ENCODE data around the gene GALK2. TPM values are rescaled to one million over a fixed set of nuclear protein-coding genes. Genes with fewer than 3 reads are reported as not detected.

Gene GALK2
- total RNA-seq (10 to 100 TPM; 26.3 to 27.9 TPM), polyA plus RNA-seq (10 to 100 TPM; 18.8 to 21.5 (median 19.3) TPM), total RNA-seq (23.4 to 36.1 (median 29.3) reads per million in 6 experiments)

DNA sequence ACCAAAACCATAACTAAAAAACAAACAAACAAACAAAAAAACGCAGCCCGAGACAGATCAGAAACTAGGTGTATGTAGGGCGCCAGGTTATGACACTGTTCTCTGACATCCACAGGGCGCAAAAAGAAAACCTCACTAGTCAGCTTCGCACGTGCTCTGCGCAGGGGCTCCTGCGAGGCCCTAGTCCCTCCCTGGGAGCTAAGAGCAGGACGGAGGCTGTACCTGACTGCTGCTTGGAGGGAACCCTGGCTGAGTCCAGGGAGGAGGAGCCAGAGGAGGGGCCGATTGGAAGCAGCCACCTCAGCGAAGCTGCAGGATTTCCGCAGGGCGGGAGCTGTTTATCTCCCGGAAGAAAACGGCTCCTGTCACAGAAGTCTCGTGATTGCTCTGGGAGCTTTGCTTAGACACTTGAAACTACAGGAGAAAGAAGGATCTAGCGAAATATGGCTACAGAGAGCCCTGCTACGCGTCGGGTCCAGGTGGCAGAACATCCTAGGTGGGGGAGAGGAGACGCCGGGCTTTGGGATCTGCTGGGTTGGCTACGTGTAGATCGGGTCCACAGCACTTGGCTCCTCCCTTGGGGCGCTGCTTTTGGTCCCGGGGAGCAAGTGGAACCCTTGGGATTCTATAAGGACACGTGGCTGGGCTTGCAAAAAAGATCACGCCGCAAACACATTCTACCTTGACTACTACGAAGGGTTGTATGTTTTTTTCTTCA, at the start of gene GALK2:
Gene GALK2 (plus strand): TSS at position 368 of the 718 bp plus-strand sequence. CDS start 76 bp downstream, at position 444.
- H3K27ac Mint-ChIP-seq: peak within 1 kb of the TSS; percentile 94 to 99 (median 96)
- no peaks in the 10 kb centered on the region for H3K9me3 Mint-ChIP-seq
- H3K4me3 Mint-ChIP-seq: peak within 1 kb of the TSS; percentile 94 to 100 (median 95)
- DNase-seq: peak; percentile 57 to 83 (median 74)
- no peaks in the 10 kb centered on the region for H3K36me3 Mint-ChIP-seq
- ATAC-seq: peak; percentile 95 to 97
- H3K27me3 Mint-ChIP-seq: no peaks in the 10 kb centered on the region
- H3K4me1 Mint-ChIP-seq: peaks cover 17 to 44% (median 38%) of the 10 kb centered on the region in 4 donors
- POLR2A ChIA-PET: interaction anchor here (0.9 to 1.6 kb wide), 4 partner anchors 10 to 451 kb away, joined by 3 to 34 read pairs (median 4); partner anchors contain the start of genes COPS2, DTWD1 and SECISBP2L

- H3K4me3 Mint-ChIP-seq: no peak overlapping the region
- peak overlapping the region in 2 of 10 donors; percentile 7 to 43 for H3K27ac Mint-ChIP-seq
- POLR2A ChIA-PET: no interaction called here
- no peaks in the 10 kb centered on the region for H3K27me3 Mint-ChIP-seq
- no peak for ATAC-seq
- H3K4me1 Mint-ChIP-seq: peaks cover 0 to 1% (median 0%) of the 10 kb centered on the region in 4 donors
- no peak for DNase-seq
- no peaks in the 10 kb centered on the region for H3K9me3 Mint-ChIP-seq
- peaks cover 2 to 22% (median 9%) of the 10 kb centered on the region in 3 donors for H3K36me3 Mint-ChIP-seq
Measured at GRCh38 chr15:49120832-49121231, 49.2 kb upstream of the GALK2 start.

- no peak for DNase-seq
- POLR2A ChIA-PET: no interaction called here
- Mint-ChIP-seq H3K36me3 (peaks cover 0 to 17% (median 3%) of the 10 kb centered on the region in 3 donors), H3K4me3 (no peak overlapping the region), H3K27me3 (no peaks in the 10 kb centered on the region), H3K4me1 (no peaks in the 10 kb centered on the region), H3K27ac (no peak overlapping the region), H3K9me3 (no peaks in the 10 kb centered on the region)
- ATAC-seq: no peak
Measured at GRCh38 chr15:49121901-49122300, 48.1 kb upstream of the GALK2 start.

DNA sequence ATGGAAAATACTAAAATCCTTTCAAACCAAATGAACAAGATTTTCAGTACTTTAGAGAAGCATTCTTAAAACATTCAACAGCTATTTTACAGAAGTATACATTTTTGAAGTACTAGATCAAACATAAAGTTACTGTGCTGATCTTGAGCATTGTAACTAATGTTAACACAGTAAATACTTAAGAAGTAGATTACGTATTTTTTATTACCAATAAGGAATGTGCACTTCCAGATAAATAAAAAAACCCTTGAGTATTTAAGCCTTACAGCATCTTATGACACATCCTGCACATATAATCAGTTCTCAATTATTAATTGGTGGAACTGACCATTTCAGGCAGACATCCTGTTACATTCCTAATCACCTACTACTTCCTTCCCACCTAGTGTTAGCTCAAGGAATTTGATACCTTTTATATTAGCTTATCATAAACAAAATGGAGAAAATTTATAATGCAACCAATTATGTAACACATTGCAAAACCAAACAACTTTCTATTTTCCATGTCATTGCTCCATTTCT, 47.4 kb upstream of the GALK2 start:
- H3K36me3 Mint-ChIP-seq: peaks cover 0 to 22% (median 4%) of the 10 kb centered on the region in 3 donors
- POLR2A ChIA-PET: no interaction called here

DNA sequence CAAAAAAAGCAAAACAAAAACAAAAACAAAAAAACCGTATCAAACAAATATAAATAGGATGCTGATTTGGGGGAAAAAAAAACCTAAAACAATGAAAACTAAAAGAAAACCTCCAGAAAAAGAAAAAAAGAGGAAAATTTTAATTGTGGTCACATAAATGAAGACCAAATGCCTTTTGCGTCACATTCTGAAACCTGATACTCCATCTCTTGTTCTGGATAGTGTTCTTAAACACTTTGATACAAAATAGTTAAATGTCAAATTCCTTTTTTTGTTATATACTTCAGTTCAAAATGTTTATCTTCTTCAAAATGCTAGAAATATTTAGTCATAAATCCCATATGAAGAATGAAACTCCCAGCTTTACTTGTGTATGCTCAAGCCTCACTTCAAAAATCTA, 45.7 kb upstream of the GALK2 start:
- no peaks in the 10 kb centered on the region for H3K9me3 Mint-ChIP-seq
- peak overlapping the region in 1 of 10 donors; percentile 34 for H3K27ac Mint-ChIP-seq
- ATAC-seq (no peak), DNase-seq (no peak)
- no peaks in the 10 kb centered on the region for H3K4me1 Mint-ChIP-seq
- peaks cover 0 to 30% (median 14%) of the 10 kb centered on the region in 3 donors for H3K36me3 Mint-ChIP-seq
- no peak overlapping the region for H3K4me3 Mint-ChIP-seq
- POLR2A ChIA-PET: no interaction called here
- H3K27me3 Mint-ChIP-seq: no peaks in the 10 kb centered on the region

More for the DNA sequence above, 47.4 kb upstream of the GALK2 start:
- Mint-ChIP-seq H3K27me3 (no peaks in the 10 kb centered on the region), H3K4me3 (no peak overlapping the region), H3K27ac (no peak overlapping the region), H3K9me3 (no peaks in the 10 kb centered on the region), H3K4me1 (no peaks in the 10 kb centered on the region)
- ATAC-seq (no peak), DNase-seq (no peak)

DNA sequence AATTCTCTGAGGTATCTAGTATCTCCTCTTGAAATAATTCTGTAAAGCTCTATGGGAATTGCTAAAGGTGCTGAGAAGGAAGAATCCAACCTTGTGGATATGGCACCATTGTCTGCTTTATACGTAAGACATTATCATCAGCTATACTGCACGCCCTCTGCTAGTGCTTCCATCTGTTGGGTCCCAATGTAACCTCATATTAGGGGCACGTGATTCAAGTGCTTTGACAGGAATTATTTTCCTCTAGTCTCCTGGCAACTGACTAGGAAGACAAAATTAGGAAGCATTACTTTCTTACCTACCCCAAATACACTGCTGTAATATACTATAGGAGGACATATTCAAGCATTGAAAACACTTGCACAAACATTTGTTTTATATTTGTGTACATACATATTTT, 38.6 kb upstream of the GALK2 start:
- H3K9me3 Mint-ChIP-seq: no peaks in the 10 kb centered on the region
- DNase-seq (no peak), ATAC-seq (no peak)
- H3K27me3 Mint-ChIP-seq: no peaks in the 10 kb centered on the region
- no peak overlapping the region for H3K4me3 Mint-ChIP-seq
- H3K36me3 Mint-ChIP-seq: peaks cover 0 to 80% (median 21%) of the 10 kb centered on the region in 3 donors
- POLR2A ChIA-PET: no interaction called here
- H3K4me1 Mint-ChIP-seq: peaks cover 0 to 11% (median 5%) of the 10 kb centered on the region in 4 donors
- H3K27ac Mint-ChIP-seq: peak overlapping the region in 1 of 10 donors; percentile 65

DNA sequence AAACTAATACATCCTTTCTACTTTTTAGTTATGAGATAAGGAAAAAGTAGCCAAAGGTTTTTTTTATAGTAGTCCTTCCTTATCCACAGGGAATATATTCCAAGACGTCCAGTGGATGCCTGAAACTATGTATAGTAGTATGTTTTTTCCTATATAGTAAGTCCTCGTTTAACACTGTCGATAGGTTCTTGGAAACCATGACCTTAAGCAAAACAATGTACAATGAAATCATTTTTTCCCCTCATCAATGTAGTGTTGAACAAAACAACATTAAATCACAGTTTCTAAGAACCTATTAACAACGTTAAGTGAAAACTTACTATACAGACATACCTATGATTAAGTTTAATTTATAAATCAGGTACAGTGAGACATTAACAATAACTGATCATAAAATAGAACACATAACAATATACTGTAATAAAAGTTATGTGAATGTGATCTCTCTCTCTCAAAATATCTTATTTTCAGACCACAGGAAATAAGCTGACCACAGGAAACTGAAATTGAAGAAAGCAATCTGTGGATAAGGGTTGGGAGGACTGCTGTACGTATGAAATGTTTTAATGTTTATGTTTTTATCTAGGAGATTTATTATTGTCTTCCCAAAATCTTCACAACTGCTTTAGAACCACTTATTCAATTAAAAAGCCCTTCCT, 35.2 kb upstream of the GALK2 start:
- Mint-ChIP-seq H3K9me3 (no peaks in the 10 kb centered on the region), H3K27ac (peak overlapping the region in 3 of 10 donors; percentile 4 to 33 (median 27)), H3K4me1 (peaks cover 0 to 13% (median 5%) of the 10 kb centered on the region in 4 donors), H3K36me3 (peaks cover 0 to 79% (median 11%) of the 10 kb centered on the region in 3 donors), H3K4me3 (no peak overlapping the region), H3K27me3 (no peaks in the 10 kb centered on the region)
- DNase-seq (no peak), ATAC-seq (no peak)
- POLR2A ChIA-PET: no interaction called here

GRCh38 chr15:49135342-49135857, 34.6 kb upstream of the GALK2 start:
- no peaks in the 10 kb centered on the region for H3K27me3 Mint-ChIP-seq
- H3K36me3 Mint-ChIP-seq: peaks cover 0 to 79% (median 9%) of the 10 kb centered on the region in 3 donors
- POLR2A ChIA-PET: no interaction called here
- H3K9me3 Mint-ChIP-seq: no peaks in the 10 kb centered on the region
- ATAC-seq (no peak), DNase-seq (no peak)
- H3K4me1 Mint-ChIP-seq: peaks cover 0 to 13% (median 5%) of the 10 kb centered on the region in 4 donors
- peak overlapping the region in 3 of 10 donors; percentile 4 to 33 (median 27) for H3K27ac Mint-ChIP-seq
- H3K4me3 Mint-ChIP-seq: no peak overlapping the region

- H3K9me3 Mint-ChIP-seq: no peaks in the 10 kb centered on the region
- no peaks in the 10 kb centered on the region for H3K27me3 Mint-ChIP-seq
- H3K27ac Mint-ChIP-seq: peak overlapping the region in 1 of 10 donors; percentile 4
- peaks cover 0 to 13% (median 5%) of the 10 kb centered on the region in 4 donors for H3K4me1 Mint-ChIP-seq
- no peak for ATAC-seq
- peaks cover 0 to 81% (median 9%) of the 10 kb centered on the region in 3 donors for H3K36me3 Mint-ChIP-seq
- no peak for DNase-seq
- no peak overlapping the region for H3K4me3 Mint-ChIP-seq
- POLR2A ChIA-PET: no interaction called here
Measured at GRCh38 chr15:49135911-49136310, 34.1 kb upstream of the GALK2 start.

DNA sequence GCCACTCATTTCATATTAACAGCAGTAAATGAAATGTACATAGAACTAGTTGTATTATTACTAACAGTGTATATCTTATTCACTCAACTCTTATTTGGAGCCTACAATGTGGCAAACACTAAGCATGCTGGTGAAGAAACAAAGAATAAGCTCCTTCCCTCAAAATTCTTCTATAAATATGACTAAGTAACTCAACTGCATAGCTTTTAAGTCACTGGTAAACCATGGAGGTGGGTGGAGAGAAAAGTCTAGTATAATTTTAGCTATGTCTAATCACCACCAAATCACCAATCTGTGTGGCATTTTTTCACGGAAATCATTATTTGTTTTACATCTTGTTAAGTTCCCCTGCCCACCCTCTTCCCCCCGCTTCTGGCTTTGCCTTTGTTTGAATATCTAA, 32.2 kb upstream of the GALK2 start:
- Mint-ChIP-seq H3K27me3 (no peaks in the 10 kb centered on the region), H3K27ac (no peak overlapping the region), H3K4me3 (no peak overlapping the region), H3K4me1 (peaks cover under 1 to 13% (median 7%) of the 10 kb centered on the region in 4 donors), H3K36me3 (peaks cover 2 to 87% (median 11%) of the 10 kb centered on the region in 3 donors), H3K9me3 (no peaks in the 10 kb centered on the region)
- DNase-seq (no peak), ATAC-seq (no peak)
- POLR2A ChIA-PET: interaction anchor here (0.6 kb wide), 1 partner anchor 410 kb away, joined by 5 read pairs; no protein-coding TSS in a partner anchor

- DNase-seq (peak in 7 of 10 donors; percentile 3 to 63 (median 18)), ATAC-seq (peak; percentile 39 to 58)
- H3K4me3 Mint-ChIP-seq: peak overlapping the region in 1 of 10 donors; percentile 15
- POLR2A ChIA-PET: no interaction called here
- H3K27ac Mint-ChIP-seq: peak overlapping the region in 3 of 10 donors; percentile 24 to 74 (median 62)
- H3K27me3 Mint-ChIP-seq: no peaks in the 10 kb centered on the region
- H3K4me1 Mint-ChIP-seq: peaks cover 20 to 51% (median 49%) of the 10 kb centered on the region in 4 donors
- H3K9me3 Mint-ChIP-seq: no peaks in the 10 kb centered on the region
- H3K36me3 Mint-ChIP-seq: peaks cover 3 to 52% (median 9%) of the 10 kb centered on the region in 3 donors
Measured at GRCh38 chr15:49145651-49146609, 24.1 kb upstream of the GALK2 start.

DNA sequence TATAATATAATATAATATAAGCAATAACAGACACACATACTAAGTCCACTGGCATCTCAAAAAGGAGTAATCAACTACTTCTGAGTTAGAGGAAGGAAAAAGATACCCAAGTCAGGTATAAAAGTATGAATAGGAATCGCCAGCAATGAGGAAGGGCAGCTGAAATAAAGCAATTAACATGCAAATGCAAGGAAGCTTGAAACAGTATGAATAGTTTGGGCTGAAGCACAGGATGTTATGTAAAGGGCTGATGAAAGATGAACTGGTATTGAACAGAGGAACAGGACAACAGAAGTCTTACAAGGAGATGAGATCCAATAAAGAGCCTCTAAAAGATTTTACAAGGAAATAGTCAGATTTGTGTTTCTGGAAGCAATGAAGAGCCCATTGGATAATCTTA, 21.7 kb upstream of the GALK2 start:
- Mint-ChIP-seq H3K27me3 (no peaks in the 10 kb centered on the region), H3K27ac (peak overlapping the region in 3 of 10 donors; percentile 3 to 18 (median 16)), H3K4me3 (peak overlapping the region in 4 of 10 donors; percentile 4 to 14 (median 10)), H3K4me1 (peaks cover 17 to 63% (median 60%) of the 10 kb centered on the region in 4 donors), H3K36me3 (peaks cover under 1 to 30% (median 2%) of the 10 kb centered on the region in 3 donors), H3K9me3 (no peaks in the 10 kb centered on the region)
- DNase-seq: no peak
- POLR2A ChIA-PET: no interaction called here
- ATAC-seq: no peak
